HepG2 (cell line): Measurements from ENCODE around the gene RBM23. TPM values are rescaled to one million over a fixed set of nuclear protein-coding genes. Genes with fewer than 3 reads are reported as not detected.

Experiments
- ASH2L ChIP-seq: fragments of 300-600, 200-600 bp; sonication (generic); IDR thresholded peaks from 2 replicates; pipeline ENCODE4 v1.7.0; 2017; ENCODE audit warnings: low read depth, mild to moderate bottlenecking, moderate library complexity, mixed read lengths, low read length; ENCODE audit not compliant: insufficient read length
- CEBPB ChIP-seq: IDR thresholded peaks from 2 replicates; pipeline ENCODE4 v1.6.1; 2011; ENCODE audit warnings: low read depth, low read length, improper control_type of control experiment, borderline replicate concordance
- GPN1 ChIP-seq: sonication (generic); formaldehyde crosslinking; IDR thresholded peaks from 2 replicates; pipeline ENCODE4 v1.5.1; 2020; ENCODE audit warnings: missing genetic modification reagents, borderline replicate concordance
- JUN ChIP-seq: sonication (generic); formaldehyde crosslinking; IDR thresholded peaks from 2 replicates; pipeline ENCODE4 v1.4.0; 2020; ENCODE audit warnings: mild to moderate bottlenecking, missing genetic modification reagents
- MEF2D ChIP-seq: sonication (generic); formaldehyde crosslinking; IDR thresholded peaks from 2 replicates; pipeline ENCODE4 v1.5.1; 2020; ENCODE audit warnings: mild to moderate bottlenecking, missing genetic modification reagents
- NFKBIZ ChIP-seq: IDR thresholded peaks from 2 replicates; pipeline ENCODE4 v1.6.1; 2018; ENCODE audit warnings: missing genetic modification reagents, missing compliant biosample characterization
- RAD21 ChIP-seq: fragments of 450-650 bp; formaldehyde crosslinking; IDR thresholded peaks from 2 replicates; pipeline ENCODE4 v1.5.0; 2020; ENCODE audit warnings: mild to moderate bottlenecking
- SP140L ChIP-seq: sonication (generic); formaldehyde crosslinking; IDR thresholded peaks from 2 replicates; pipeline ENCODE4 v1.4.0; 2020; ENCODE audit warnings: missing genetic modification reagents, borderline replicate concordance
- YY1 ChIP-seq: IDR thresholded peaks from 2 replicates; pipeline ENCODE4 v1.6.1; 2011; ENCODE audit warnings: low read length, low read depth, moderate library complexity, mild to moderate bottlenecking; ENCODE audit not compliant: insufficient read depth, insufficient replicate concordance
- ZBTB21 ChIP-seq: sonication (generic); formaldehyde crosslinking; IDR thresholded peaks from 2 replicates; pipeline ENCODE4 v1.4.0; 2020; ENCODE audit warnings: missing genetic modification reagents
- ZFY ChIP-seq: sonication (generic); formaldehyde crosslinking; IDR thresholded peaks from 2 replicates; pipeline ENCODE4 v1.4.0; 2020; ENCODE audit warnings: missing genetic modification reagents
- ZNF33A ChIP-seq: sonication (generic); formaldehyde crosslinking; IDR thresholded peaks from 2 replicates; pipeline ENCODE4 v1.5.1; 2020; ENCODE audit warnings: missing genetic modification reagents, mild to moderate bottlenecking, moderate library complexity, borderline replicate concordance
- ZNF451 ChIP-seq: sonication (generic); formaldehyde crosslinking; IDR thresholded peaks from 2 replicates; pipeline ENCODE4 v1.5.0; 2020; ENCODE audit warnings: mild to moderate bottlenecking, missing genetic modification reagents
- ZNF619 ChIP-seq: sonication (generic); formaldehyde crosslinking; IDR thresholded peaks from 2 replicates; pipeline ENCODE4 v1.4.0; 2020; ENCODE audit warnings: mild to moderate bottlenecking, missing genetic modification reagents
- ZNF788 ChIP-seq: sonication (generic); formaldehyde crosslinking; IDR thresholded peaks from 2 replicates; pipeline ENCODE4 v1.5.0; 2020; ENCODE audit warnings: mild to moderate bottlenecking, missing genetic modification reagents, borderline replicate concordance
- polyA plus RNA-seq, 8 experiments: library from polyadenylated mRNA; depleted of rRNA in 3 of 8; stranded (reverse) in 7 of 8; unstranded in 1 of 8; fragments of >200 nt; fragmentation: Illumina TruSeq in 4 of 8; extraction: Trizol in 4 of 8; gene quantifications; 2 replicates each; pipeline versions ENCODE4 v1.2.1 to v1.2.3, GENCODE V29; 2011 to 2016; ENCODE audit warnings: low read depth in 4 of 8, missing spikeins in 1 of 8, mixed read lengths in 1 of 8; ENCODE audit not compliant: insufficient read depth in 1 of 8
- total RNA-seq, 5 experiments: library from RNA; depleted of rRNA; stranded (reverse); fragments of >200 nt; fragmentation: Illumina TruSeq; extraction: Trizol; gene quantifications; 2 replicates each; pipeline ENCODE4 v1.2.3, GENCODE V29; 2016; ENCODE audit warnings: low read depth in 1 of 5
- TF ChIP-seq, protein P1 (sequence below): sonication (generic); formaldehyde crosslinking; IDR thresholded peaks from 2 replicates; pipeline ENCODE4; 2020; ENCODE audit warnings: missing genetic modification reagents, mild to moderate bottlenecking, borderline replicate concordance
- TF ChIP-seq, protein P2 (sequence below): sonication (generic); formaldehyde crosslinking; IDR thresholded peaks from 2 replicates; pipeline ENCODE4 v1.5.0; 2020; ENCODE audit warnings: mild to moderate bottlenecking, missing genetic modification reagents
- TF ChIP-seq, protein P3 (sequence below): sonication (generic); formaldehyde crosslinking; IDR thresholded peaks from 2 replicates; pipeline ENCODE4 v1.4.0; 2020; ENCODE audit warnings: low read depth, missing genetic modification reagents

RBM23 gene
- total and polyA plus RNA-seq, 2 of the 13 experiments (the other 11 are each of a cell fraction or from before 2014, with no cell fraction given), result 1.5 to 2.1 TPM

DNA sequence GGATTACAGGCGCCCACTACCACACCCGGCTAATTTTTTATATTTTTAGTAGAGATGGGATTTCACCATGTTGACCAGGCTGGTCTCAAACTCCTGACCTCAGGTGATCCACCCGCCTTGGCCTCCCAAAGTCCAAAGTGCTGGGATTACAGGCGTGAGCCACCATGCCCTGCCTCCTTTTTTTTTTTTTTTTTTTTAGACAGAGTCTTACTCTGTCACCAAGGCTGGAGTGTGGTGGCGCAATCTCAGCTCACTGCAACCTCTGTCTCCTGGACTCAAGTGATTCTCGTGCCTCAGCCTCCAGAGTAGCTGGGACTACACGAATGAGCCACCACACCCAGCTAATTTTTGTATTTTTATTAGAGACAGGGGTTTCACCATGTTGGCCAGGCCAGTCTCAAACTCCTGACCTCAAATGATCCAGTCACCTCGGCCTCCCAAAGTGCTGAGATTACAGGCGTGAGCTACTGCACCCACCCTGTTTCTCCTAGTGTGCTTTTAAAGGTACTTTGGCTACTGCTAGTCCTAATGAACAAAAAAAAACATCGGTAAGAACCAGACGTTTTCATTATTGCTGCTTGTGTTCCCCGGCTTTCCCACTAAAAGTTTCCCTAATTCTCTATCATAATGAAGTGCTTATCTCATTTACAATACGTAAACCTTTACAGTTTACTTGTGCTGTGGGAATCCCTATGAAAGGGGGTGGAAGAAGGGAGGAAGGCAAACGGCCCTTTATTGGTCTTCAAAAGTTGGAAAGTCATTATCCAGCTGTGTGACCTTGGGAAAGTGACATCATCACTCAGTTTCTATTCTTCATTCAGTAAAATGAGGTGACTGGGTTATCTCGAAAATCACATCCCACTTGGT is 47.2 kb upstream of the RBM23 start (continued):
- TF ChIP-seq, protein P1, sequence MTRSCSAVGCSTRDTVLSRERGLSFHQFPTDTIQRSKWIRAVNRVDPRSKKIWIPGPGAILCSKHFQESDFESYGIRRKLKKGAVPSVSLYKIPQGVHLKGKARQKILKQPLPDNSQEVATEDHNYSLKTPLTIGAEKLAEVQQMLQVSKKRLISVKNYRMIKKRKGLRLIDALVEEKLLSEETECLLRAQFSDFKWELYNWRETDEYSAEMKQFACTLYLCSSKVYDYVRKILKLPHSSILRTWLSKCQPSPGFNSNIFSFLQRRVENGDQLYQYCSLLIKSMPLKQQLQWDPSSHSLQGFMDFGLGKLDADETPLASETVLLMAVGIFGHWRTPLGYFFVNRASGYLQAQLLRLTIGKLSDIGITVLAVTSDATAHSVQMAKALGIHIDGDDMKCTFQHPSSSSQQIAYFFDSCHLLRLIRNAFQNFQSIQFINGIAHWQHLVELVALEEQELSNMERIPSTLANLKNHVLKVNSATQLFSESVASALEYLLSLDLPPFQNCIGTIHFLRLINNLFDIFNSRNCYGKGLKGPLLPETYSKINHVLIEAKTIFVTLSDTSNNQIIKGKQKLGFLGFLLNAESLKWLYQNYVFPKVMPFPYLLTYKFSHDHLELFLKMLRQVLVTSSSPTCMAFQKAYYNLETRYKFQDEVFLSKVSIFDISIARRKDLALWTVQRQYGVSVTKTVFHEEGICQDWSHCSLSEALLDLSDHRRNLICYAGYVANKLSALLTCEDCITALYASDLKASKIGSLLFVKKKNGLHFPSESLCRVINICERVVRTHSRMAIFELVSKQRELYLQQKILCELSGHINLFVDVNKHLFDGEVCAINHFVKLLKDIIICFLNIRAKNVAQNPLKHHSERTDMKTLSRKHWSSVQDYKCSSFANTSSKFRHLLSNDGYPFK (CRISPR knock-in tag), result peak; percentile 48; the same call in 1 of the 2 replicates
- TF ChIP-seq ZFY (CRISPR knock-in tag) (peak; percentile 43; the same call in 1 of the 2 replicates), ZBTB21 (CRISPR knock-in tag) (peak; percentile 59), YY1 (peak; percentile 13), MEF2D (CRISPR knock-in tag) (peak; percentile 76; the same call in 1 of the 2 replicates), GPN1 (CRISPR knock-in tag) (0 out of 2 replicates have a peak, but pooled peaks have one; percentile 66), ZNF619 (peak; percentile 86; the same call in 1 of the 2 replicates), CEBPB (peak; percentile 93), RAD21 (peak; percentile 43), NFKBIZ (CRISPR knock-in tag) (peak; percentile 59; the same call in 1 of the 2 replicates), SP140L (CRISPR knock-in tag) (peak; percentile 73; the same call in 1 of the 2 replicates), ZNF451 (CRISPR knock-in tag) (peak; percentile 47; the same call in 1 of the 2 replicates), JUN (CRISPR knock-in tag) (0 out of 2 replicates have a peak, but pooled peaks have one; percentile 14), ASH2L (peak; percentile 71), ZNF788 (CRISPR knock-in tag) (peak; percentile 89; the same call in 1 of the 2 replicates), ZNF33A (peak; percentile 41; the same call in 1 of the 2 replicates)
- TF ChIP-seq, protein P2, sequence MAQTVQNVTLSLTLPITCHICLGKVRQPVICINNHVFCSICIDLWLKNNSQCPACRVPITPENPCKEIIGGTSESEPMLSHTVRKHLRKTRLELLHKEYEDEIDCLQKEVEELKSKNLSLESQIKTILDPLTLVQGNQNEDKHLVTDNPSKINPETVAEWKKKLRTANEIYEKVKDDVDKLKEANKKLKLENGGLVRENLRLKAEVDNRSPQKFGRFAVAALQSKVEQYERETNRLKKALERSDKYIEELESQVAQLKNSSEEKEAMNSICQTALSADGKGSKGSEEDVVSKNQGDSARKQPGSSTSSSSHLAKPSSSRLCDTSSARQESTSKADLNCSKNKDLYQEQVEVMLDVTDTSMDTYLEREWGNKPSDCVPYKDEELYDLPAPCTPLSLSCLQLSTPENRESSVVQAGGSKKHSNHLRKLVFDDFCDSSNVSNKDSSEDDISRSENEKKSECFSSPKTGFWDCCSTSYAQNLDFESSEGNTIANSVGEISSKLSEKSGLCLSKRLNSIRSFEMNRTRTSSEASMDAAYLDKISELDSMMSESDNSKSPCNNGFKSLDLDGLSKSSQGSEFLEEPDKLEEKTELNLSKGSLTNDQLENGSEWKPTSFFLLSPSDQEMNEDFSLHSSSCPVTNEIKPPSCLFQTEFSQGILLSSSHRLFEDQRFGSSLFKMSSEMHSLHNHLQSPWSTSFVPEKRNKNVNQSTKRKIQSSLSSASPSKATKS (CRISPR knock-in tag), result peak; percentile 82; the same call in 1 of the 2 replicates
- TF ChIP-seq, protein P3, sequence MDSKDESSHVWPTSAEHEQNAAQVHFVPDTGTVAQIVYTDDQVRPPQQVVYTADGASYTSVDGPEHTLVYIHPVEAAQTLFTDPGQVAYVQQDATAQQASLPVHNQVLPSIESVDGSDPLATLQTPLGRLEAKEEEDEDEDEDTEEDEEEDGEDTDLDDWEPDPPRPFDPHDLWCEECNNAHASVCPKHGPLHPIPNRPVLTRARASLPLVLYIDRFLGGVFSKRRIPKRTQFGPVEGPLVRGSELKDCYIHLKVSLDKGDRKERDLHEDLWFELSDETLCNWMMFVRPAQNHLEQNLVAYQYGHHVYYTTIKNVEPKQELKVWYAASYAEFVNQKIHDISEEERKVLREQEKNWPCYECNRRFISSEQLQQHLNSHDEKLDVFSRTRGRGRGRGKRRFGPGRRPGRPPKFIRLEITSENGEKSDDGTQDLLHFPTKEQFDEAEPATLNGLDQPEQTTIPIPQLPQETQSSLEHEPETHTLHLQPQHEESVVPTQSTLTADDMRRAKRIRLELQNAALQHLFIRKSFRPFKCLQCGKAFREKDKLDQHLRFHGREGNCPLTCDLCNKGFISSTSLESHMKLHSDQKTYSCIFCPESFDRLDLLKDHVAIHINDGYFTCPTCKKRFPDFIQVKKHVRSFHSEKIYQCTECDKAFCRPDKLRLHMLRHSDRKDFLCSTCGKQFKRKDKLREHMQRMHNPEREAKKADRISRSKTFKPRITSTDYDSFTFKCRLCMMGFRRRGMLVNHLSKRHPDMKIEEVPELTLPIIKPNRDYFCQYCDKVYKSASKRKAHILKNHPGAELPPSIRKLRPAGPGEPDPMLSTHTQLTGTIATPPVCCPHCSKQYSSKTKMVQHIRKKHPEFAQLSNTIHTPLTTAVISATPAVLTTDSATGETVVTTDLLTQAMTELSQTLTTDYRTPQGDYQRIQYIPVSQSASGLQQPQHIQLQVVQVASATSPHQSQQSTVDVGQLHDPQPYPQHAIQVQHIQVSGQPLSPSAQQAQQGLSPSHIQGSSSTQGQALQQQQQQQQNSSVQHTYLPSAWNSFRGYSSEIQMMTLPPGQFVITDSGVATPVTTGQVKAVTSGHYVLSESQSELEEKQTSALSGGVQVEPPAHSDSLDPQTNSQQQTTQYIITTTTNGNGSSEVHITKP, result 0 out of 2 replicates have a peak, but pooled peaks have one; percentile 51
